Endothelial cell of umbilical vein (primary cell): ENCODE measurements around the gene LYZL6. TPM values are rescaled to one million over a fixed set of nuclear protein-coding genes. Genes with fewer than 3 reads are reported as not detected.

Experiments used
- BruUV-seq: library from RNA; stranded (reverse); fragments of 400-500 nt; replicated peaks from 2 replicates; lab custom pipeline; 2021; lab: Mats Ljungman, UMichigan
- CTCF ChIA-PET: fragments of 300-600, 350-600 bp; sonication (Branson Sonifier 250); formaldehyde crosslinking; loops from one replicate; lab custom pipeline; 2021; ENCODE audit warnings: antibody characterized with exemption, inconsistent platforms; lab: Charles Lee
- POLR2A ChIA-PET: fragments of 300-600, 350-600 bp; sonication (Branson Sonifier 250); formaldehyde crosslinking; loops from one replicate; lab custom pipeline; 2021; ENCODE audit warnings: antibody characterized with exemption, inconsistent platforms; lab: Charles Lee
- DNase-seq: peaks from one replicate; pipeline ENCODE4 v3.0.0-alpha.2; 2011; ENCODE audit warnings: low read depth, low spot score
- FAIRE-seq: peaks from 2 replicates; lab custom pipeline; 2011; peaks lifted over from hg19 to GRCh38; lab: Jason Lieb, UNC
- H2AFZ ChIP-seq: 2 replicates; pipeline ENCODE4 v1.6.0; 2012; ENCODE audit warnings: low read depth, low read length, control low read depth, inconsistent platforms
- H3K27ac ChIP-seq: 2 replicates; pipeline ENCODE4 v1.5.1; 2011; ENCODE audit warnings: low read depth, mild to moderate bottlenecking, control low read depth, low read length, moderate library complexity; ENCODE audit not compliant: insufficient read depth
- H3K27me3 ChIP-seq, 2 experiments: 2 replicates each; pipeline versions ENCODE4 v1.6.0 to v1.6.1; 2011; ENCODE audit warnings: low read length in 2 of 2, mixed read lengths in 1 of 2; ENCODE audit not compliant: control insufficient read depth in 2 of 2, insufficient read depth in 2 of 2
- H3K36me3 ChIP-seq, 2 experiments: 2 replicates in 1 of 2; 3 replicates in 1 of 2; pipeline ENCODE4 v1.5.1; 2011; ENCODE audit warnings: low read length in 2 of 2, mild to moderate bottlenecking in 1 of 2, moderate library complexity in 1 of 2; ENCODE audit not compliant: control insufficient read depth in 2 of 2, insufficient read depth in 2 of 2; ENCODE audit errors: extremely low read depth in 1 of 2
- H3K4me1 ChIP-seq: 3 replicates; pipeline ENCODE4 v1.5.1; 2011; ENCODE audit warnings: mild to moderate bottlenecking, low read length; ENCODE audit not compliant: control insufficient read depth, insufficient read depth; ENCODE audit errors: extremely low read depth
- H3K4me2 ChIP-seq: 2 replicates; pipeline ENCODE4 v1.6.1; 2011; ENCODE audit warnings: low read length, control low read depth, mixed read lengths; ENCODE audit not compliant: insufficient read depth
- H3K4me3 ChIP-seq, 3 experiments: fragments of 200-600 bp in 1 of 3; sonication (generic), shearing (Covaris generic) in 1 of 3; replicated peaks in 1 of 3; 2 replicates each; pipeline ENCODE4 v1.5.1; 2011 to 2016; ENCODE audit warnings: control low read depth in 3 of 3, low read length in 3 of 3, mild to moderate bottlenecking in 2 of 3, inconsistent platforms in 1 of 3, low read depth in 1 of 3, moderate library complexity in 1 of 3; ENCODE audit not compliant: insufficient read depth in 1 of 3
- H3K79me2 ChIP-seq: 2 replicates; pipeline ENCODE4 v1.6.0; 2012; ENCODE audit warnings: low read length, inconsistent platforms; ENCODE audit not compliant: control insufficient read depth, insufficient read depth
- H3K9ac ChIP-seq: replicated peaks from 2 replicates; pipeline ENCODE3; 2011; ENCODE audit warnings: low read length, control low read depth; ENCODE audit not compliant: insufficient read depth; ENCODE audit errors: extremely low read depth
- H3K9me1 ChIP-seq: replicated peaks from 3 replicates; pipeline ENCODE4 v1.6.0; 2011; ENCODE audit warnings: mild to moderate bottlenecking, low read length; ENCODE audit not compliant: control insufficient read depth, insufficient read depth; ENCODE audit errors: extremely low read depth
- H3K9me3 ChIP-seq: replicated peaks from 2 replicates; pipeline ENCODE4 v1.5.1; 2012; ENCODE audit warnings: low read length, inconsistent platforms; ENCODE audit not compliant: control insufficient read depth, insufficient read depth
- H4K20me1 ChIP-seq: replicated peaks from 2 replicates; pipeline ENCODE3; 2011; ENCODE audit warnings: mild to moderate bottlenecking, low read length; ENCODE audit not compliant: control insufficient read depth, insufficient read depth; ENCODE audit errors: extremely low read depth
- EZH2 ChIP-seq: IDR thresholded peaks from 2 replicates; pipeline ENCODE4 v1.6.1; 2012; ENCODE audit warnings: borderline replicate concordance, low read depth, mild to moderate bottlenecking, moderate library complexity, low read length, inconsistent platforms; ENCODE audit not compliant: severe bottlenecking
- FOS ChIP-seq: IDR thresholded peaks from 2 replicates; pipeline ENCODE4 v1.6.1; 2011; ENCODE audit warnings: mild to moderate bottlenecking, low read length, moderate library complexity, borderline replicate concordance; ENCODE audit not compliant: insufficient read depth
- GATA2 ChIP-seq: IDR thresholded peaks from 2 replicates; pipeline ENCODE4 v1.7.0; 2011; ENCODE audit warnings: low read depth, mild to moderate bottlenecking, moderate library complexity, mixed read lengths, low read length; ENCODE audit not compliant: insufficient read length, insufficient read depth
- JUN ChIP-seq: IDR thresholded peaks from 2 replicates; pipeline ENCODE4 v1.6.1; 2011; ENCODE audit warnings: borderline replicate concordance, low read depth; ENCODE audit not compliant: insufficient read length, insufficient read depth
- MYC ChIP-seq: IDR thresholded peaks from one replicate; pipeline ENCODE4 v1.6.1; 2011; ENCODE audit warnings: mild to moderate bottlenecking, low read depth, low read length
- POLR2A ChIP-seq: IDR thresholded peaks from 2 replicates; pipeline ENCODE4 v1.6.1; 2012; ENCODE audit warnings: low read depth, mild to moderate bottlenecking, control low read depth, low read length
- POLR2AphosphoS5 ChIP-seq: IDR thresholded peaks from 2 replicates; pipeline ENCODE4 v1.6.1; 2012; ENCODE audit warnings: low read depth, mild to moderate bottlenecking, control low read depth, low read length, moderate library complexity; ENCODE audit not compliant: insufficient read depth
- dilution Hi-C: fragments of 300-500 bp; cut with MboI; formaldehyde crosslinking; loops from one replicate; pipeline ENCODE4 v1.15.0; 2019; ENCODE audit warnings: low sequenced_read_pairs; ENCODE audit not compliant: extremely low pct_ligation_motif_present
- intact Hi-C: fragments of 100-400 bp; cut with micrococcal nuclease; formaldehyde crosslinking; loops from one replicate; pipeline ENCODE4 v1.10.0; 2022
- polyA plus RNA-seq, 4 experiments: library from polyadenylated mRNA; depleted of rRNA in 3 of 4; stranded (reverse) in 3 of 4; unstranded in 1 of 4; fragments of >200 nt; gene quantifications; 2 replicates each; pipeline versions ENCODE4 v1.2.1 to v1.2.3, GENCODE V29; 2011 to 2012; ENCODE audit warnings: missing spikeins in 1 of 4
- total RNA-seq: library from RNA; stranded (reverse); gene quantifications from 2 replicates; pipeline ENCODE4 v1.2.3, GENCODE V29; 2021
- TF ChIP-seq, protein P1 (sequence below): IDR thresholded peaks from 2 replicates; pipeline ENCODE4 v1.6.1; 2011; ENCODE audit not compliant: insufficient read depth, insufficient read length
- TF ChIP-seq, protein P2 (sequence below), 2 donors: IDR thresholded peaks; 1 replicate in 1 of 2; 2 replicates in 1 of 2; pipeline ENCODE4 v1.5.1; 2011; ENCODE audit warnings: low read length in 2 of 2, mild to moderate bottlenecking in 2 of 2, moderate library complexity in 2 of 2, control low read depth in 1 of 2, inconsistent platforms in 1 of 2, low read depth in 1 of 2; ENCODE audit not compliant: insufficient read depth in 1 of 2; ENCODE audit errors: extremely low read depth in 1 of 2

The LYZL6 gene
- total and polyA plus RNA-seq, 2 donors (not counting 3 experiments of a cell fraction or from before 2014, with no cell fraction given): not detected

DNA sequence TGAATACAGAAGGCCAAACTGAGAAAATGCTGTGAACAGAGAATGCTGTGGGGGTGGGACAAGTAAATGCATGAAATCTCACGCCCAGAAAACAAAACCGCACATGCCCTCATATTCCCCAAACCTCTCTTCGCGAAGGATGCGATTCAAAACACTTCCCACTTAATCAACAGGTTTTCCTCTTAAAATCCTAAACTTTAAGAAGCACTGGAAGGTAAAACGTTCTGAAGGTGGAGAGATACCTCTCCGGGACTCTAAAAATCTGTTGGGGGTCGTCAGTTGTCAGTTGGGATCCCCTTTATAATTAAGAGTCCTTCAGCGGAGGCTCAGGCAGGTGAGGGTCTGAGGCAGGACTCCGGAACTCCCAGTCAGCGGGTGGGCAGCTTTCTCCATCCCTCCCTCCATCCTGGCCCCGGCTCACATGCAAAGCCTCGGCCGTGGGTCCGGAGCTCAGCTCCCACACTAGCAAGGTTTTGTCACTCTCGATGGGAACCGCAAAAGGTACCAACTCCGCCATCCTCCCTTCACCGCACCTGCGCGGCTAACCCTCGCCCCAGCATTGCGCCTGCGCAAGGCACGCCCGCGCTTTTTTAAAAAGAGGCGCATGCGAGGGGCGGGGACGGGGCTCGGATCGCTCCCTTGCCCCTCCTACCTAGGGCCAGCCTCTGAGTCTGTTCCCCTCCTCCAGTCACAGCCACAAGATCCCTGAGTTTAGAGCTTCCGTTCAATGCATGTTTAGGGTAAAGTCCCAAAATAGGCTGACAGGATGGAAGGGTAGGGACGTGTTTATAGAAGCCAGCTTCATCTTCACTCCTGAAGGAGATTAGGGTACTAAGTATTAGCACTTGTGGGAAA lies 13.1 kb downstream of the LYZL6 start, which contains the start of gene RDM1:
RDM1 (minus strand) TSS at position 563 of the 855 bp plus-strand sequence; CDS start at position 517, 46 bp downstream.
- dilution Hi-C loops (no loop called here), intact Hi-C loops (no loop called here)
- Histone ChIP-seq H4K20me1 (no peaks in the 10 kb centered on the region), H3K4me1 (no peaks in the 10 kb centered on the region), H3K4me3 (peak within 1 kb of the TSS in 2 of 3 experiments; percentile 0 to 18), H3K9ac (no peak within 1 kb of the TSS), H2AFZ (peak within 1 kb of the TSS; percentile 24), H3K27me3 (peaks cover 0 to 3% of the 10 kb centered on the region in 2 experiments), H3K27ac (no peak within 1 kb of the TSS), H3K36me3 (no peaks in the 10 kb centered on the region), H3K79me2 (no peaks in the 10 kb centered on the region), H3K4me2 (peak within 1 kb of the TSS; percentile 5), H3K9me1 (no peaks in the 10 kb centered on the region), H3K9me3 (no peaks in the 10 kb centered on the region)
- FAIRE-seq (no peak), DNase-seq (peak; percentile 21)
- TF ChIP-seq, protein P1, sequence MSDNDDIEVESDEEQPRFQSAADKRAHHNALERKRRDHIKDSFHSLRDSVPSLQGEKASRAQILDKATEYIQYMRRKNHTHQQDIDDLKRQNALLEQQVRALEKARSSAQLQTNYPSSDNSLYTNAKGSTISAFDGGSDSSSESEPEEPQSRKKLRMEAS: no peak
- TF ChIP-seq GATA2 (no peak), POLR2A (no peak), FOS (no peak), JUN (no peak), POLR2AphosphoS5 (no peak), EZH2 (no peak), MYC (no peak)
- TF ChIP-seq, protein P2, sequence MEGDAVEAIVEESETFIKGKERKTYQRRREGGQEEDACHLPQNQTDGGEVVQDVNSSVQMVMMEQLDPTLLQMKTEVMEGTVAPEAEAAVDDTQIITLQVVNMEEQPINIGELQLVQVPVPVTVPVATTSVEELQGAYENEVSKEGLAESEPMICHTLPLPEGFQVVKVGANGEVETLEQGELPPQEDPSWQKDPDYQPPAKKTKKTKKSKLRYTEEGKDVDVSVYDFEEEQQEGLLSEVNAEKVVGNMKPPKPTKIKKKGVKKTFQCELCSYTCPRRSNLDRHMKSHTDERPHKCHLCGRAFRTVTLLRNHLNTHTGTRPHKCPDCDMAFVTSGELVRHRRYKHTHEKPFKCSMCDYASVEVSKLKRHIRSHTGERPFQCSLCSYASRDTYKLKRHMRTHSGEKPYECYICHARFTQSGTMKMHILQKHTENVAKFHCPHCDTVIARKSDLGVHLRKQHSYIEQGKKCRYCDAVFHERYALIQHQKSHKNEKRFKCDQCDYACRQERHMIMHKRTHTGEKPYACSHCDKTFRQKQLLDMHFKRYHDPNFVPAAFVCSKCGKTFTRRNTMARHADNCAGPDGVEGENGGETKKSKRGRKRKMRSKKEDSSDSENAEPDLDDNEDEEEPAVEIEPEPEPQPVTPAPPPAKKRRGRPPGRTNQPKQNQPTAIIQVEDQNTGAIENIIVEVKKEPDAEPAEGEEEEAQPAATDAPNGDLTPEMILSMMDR (IDR thresholded peaks at IDR 0.05; ENCODE audit: extremely low read depth in 1 of 2, insufficient read depth in 1 of 2, low read depth in 1 of 2, low read length in 2 of 2): no peak
- no TSS peak for BruUV-seq
- CTCF ChIA-PET: interaction anchor here (1.2 kb wide), 1 partner anchor 12 kb away, joined by 3 read pairs; no protein-coding TSS in a partner anchor
- POLR2A ChIA-PET: no interaction called here
